ENCODE results near the gene DNAJC10. TPM values are rescaled to one million over a fixed set of nuclear protein-coding genes. Genes with fewer than 3 reads are reported as not detected.

DNAJC10 gene
- total and polyA plus RNA-seq, 10 of the 15 experiments (the other 5 are each of a cell fraction or from before 2014, with no cell fraction given), result 9.1 to 67.9 (median 38.2) TPM

DNA sequence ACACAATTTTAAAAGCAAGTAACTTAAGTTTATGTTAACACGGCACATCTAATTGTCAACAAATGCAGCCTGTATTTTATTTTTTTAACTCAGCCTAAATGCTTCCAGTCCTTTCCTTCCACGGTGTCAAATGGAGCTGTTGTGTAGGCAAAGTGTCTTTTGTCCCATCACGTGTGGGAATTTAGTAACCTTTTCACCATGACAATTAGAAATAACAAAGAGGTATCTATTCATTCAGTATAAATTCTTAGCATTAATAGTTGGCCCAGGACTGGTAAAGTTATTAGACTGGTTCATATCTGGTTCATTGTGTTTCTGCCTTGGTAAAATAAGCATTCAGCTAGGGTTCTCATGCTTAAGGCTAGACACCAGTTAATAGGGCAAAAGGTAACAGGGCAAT lies 102.4 kb downstream of the DNAJC10 start:
- Histone ChIP-seq H3K27ac (ENCODE audit: control insufficient read depth, insufficient read depth) (no peak overlapping the region), H3K9ac (ENCODE audit: control insufficient read depth, insufficient read depth, low read length) (no peak overlapping the region), H3K36me3 (ENCODE audit: control insufficient read depth in 2 of 2, insufficient read depth in 2 of 2, low read length in 1 of 2) (no peaks in the 10 kb centered on the region), H4K20me1 (ENCODE audit: control insufficient read depth, insufficient read depth) (no peaks in the 10 kb centered on the region), H2AFZ (ENCODE audit: control insufficient read depth, low read depth, low read length) (no peak overlapping the region), H3K4me2 (ENCODE audit: control insufficient read depth, insufficient read depth) (no peak overlapping the region), H3K79me2 (ENCODE audit: control insufficient read depth, insufficient read depth, low read length) (no peaks in the 10 kb centered on the region), H3K4me1 (ENCODE audit: control insufficient read depth, insufficient read depth, low read length) (no peaks in the 10 kb centered on the region), H3K4me3 (no peak overlapping the region), H3K27me3 (replicated peaks in 1 of 2; ENCODE audit: control insufficient read depth in 2 of 2, insufficient read depth in 2 of 2, low read length in 1 of 2) (peaks cover 0 to 2% of the 10 kb centered on the region in 2 experiments; a peak in 1 of 4 replicates), H3K9me3 (replicated peaks; ENCODE audit: control insufficient read depth, insufficient read depth, low read length) (no peaks in the 10 kb centered on the region)
- TF ChIP-seq, protein P1, sequence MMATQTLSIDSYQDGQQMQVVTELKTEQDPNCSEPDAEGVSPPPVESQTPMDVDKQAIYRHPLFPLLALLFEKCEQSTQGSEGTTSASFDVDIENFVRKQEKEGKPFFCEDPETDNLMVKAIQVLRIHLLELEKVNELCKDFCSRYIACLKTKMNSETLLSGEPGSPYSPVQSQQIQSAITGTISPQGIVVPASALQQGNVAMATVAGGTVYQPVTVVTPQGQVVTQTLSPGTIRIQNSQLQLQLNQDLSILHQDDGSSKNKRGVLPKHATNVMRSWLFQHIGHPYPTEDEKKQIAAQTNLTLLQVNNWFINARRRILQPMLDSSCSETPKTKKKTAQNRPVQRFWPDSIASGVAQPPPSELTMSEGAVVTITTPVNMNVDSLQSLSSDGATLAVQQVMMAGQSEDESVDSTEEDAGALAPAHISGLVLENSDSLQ (IDR thresholded peaks at IDR 0.05), result no peak
- no peak for TF ChIP-seq RAD21 (IDR thresholded peaks at IDR 0.05; ENCODE audit: insufficient read depth, low read depth, low read length)
- 42% methylated on average over 3 of the region's 3 CpGs for WGBS (ENCODE audit: insufficient coverage, insufficient replicate concordance, low lambda C conversion rate, missing lambda C conversion rate)
- RAD21 ChIA-PET (ENCODE audit: unreplicated experiment), result no interaction called here
- CTCF ChIA-PET, result interaction anchor here (1.4 kb wide), 2 partner anchors 10 to 22 kb away, joined by 3 read pairs; no protein-coding TSS in a partner anchor
- FAIRE-seq, result no peak
- ATAC-seq, result no peak
- SMC1A ChIA-PET (ENCODE audit: uncharacterized antibody, unreplicated experiment), result interaction anchor here (0.6 to 1.1 kb wide), 2 partner anchors 14 to 24 kb away, joined by 3 read pairs; no protein-coding TSS in a partner anchor
- DNase-seq (ENCODE audit: low read depth, low spot score), result no peak
- POLR2A ChIA-PET, result interaction anchor here (0.7 kb wide), 1 partner anchor 13 kb away, joined by 3 read pairs; no protein-coding TSS in a partner anchor
- no TSS peak for BruUV-seq (replicated peaks)
- in situ Hi-C loops (cut with MboI) (no loop called here), intact Hi-C loops (cut with micrococcal nuclease; ENCODE audit: unreplicated experiment) (no loop called here)

DNA sequence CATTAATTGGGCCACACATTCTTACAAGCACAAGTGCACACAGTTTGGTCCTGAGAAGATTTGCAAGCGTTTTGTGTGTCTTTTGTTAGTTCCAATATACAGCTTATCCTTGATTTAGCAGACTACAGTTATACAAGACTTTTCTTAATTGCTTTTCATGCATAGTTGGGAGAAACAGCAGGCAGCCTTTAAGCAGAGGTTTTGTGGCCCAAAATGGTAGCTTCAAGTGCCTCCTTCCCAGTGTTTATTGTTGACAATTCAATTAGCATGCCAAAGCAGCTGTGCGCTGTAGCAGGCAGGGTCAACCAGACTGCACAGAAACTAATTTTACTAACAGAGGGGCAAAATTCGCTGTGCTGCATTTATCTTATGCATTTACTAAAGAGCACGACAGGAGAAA lies 102.9 kb downstream of the DNAJC10 start:
- 36% methylated on average over 4 of the region's 4 CpGs for WGBS (ENCODE audit: insufficient coverage, insufficient replicate concordance, low lambda C conversion rate, missing lambda C conversion rate)
- Histone ChIP-seq H3K4me3 (no peak overlapping the region), H3K9ac (ENCODE audit: control insufficient read depth, insufficient read depth, low read length) (no peak overlapping the region), H3K27me3 (replicated peaks in 1 of 2; ENCODE audit: control insufficient read depth in 2 of 2, insufficient read depth in 2 of 2, low read length in 1 of 2) (peaks cover 0 to 1% of the 10 kb centered on the region in 2 experiments; a peak in 1 of 4 replicates), H4K20me1 (ENCODE audit: control insufficient read depth, insufficient read depth) (no peaks in the 10 kb centered on the region), H3K36me3 (ENCODE audit: control insufficient read depth in 2 of 2, insufficient read depth in 2 of 2, low read length in 1 of 2) (no peaks in the 10 kb centered on the region), H3K27ac (ENCODE audit: control insufficient read depth, insufficient read depth) (no peak overlapping the region), H3K9me3 (replicated peaks; ENCODE audit: control insufficient read depth, insufficient read depth, low read length) (no peaks in the 10 kb centered on the region), H3K4me2 (ENCODE audit: control insufficient read depth, insufficient read depth) (no peak overlapping the region), H2AFZ (ENCODE audit: control insufficient read depth, low read depth, low read length) (no peak overlapping the region), H3K4me1 (ENCODE audit: control insufficient read depth, insufficient read depth, low read length) (no peaks in the 10 kb centered on the region), H3K79me2 (ENCODE audit: control insufficient read depth, insufficient read depth, low read length) (no peaks in the 10 kb centered on the region)
- BruUV-seq (replicated peaks), result no TSS peak
- FAIRE-seq (no peak), DNase-seq (ENCODE audit: low read depth, low spot score) (no peak), ATAC-seq (no peak)
- SMC1A ChIA-PET (ENCODE audit: uncharacterized antibody, unreplicated experiment), result interaction anchor here (0.6 to 1.1 kb wide), 2 partner anchors 14 to 23 kb away, joined by 3 read pairs; no protein-coding TSS in a partner anchor
- CTCF ChIA-PET, result interaction anchor here (0.6 to 1.4 kb wide), 5 partner anchors 10 to 361 kb away, joined by 3 to 4 read pairs (median 3); no protein-coding TSS in a partner anchor
- intact Hi-C loops (cut with micrococcal nuclease; ENCODE audit: unreplicated experiment), result no loop called here
- POLR2A ChIA-PET, result interaction anchor here (0.7 kb wide), 1 partner anchor 14 kb away, joined by 3 read pairs; no protein-coding TSS in a partner anchor
- RAD21 ChIA-PET (ENCODE audit: unreplicated experiment), result no interaction called here
- in situ Hi-C loops (cut with MboI), result no loop called here
- TF ChIP-seq TCF7 (IDR thresholded peaks at IDR 0.05; ENCODE audit: borderline replicate concordance), result no peak
- no peak for TF ChIP-seq TCF3 (IDR thresholded peaks at IDR 0.05; ENCODE audit: borderline replicate concordance, insufficient read depth, low read depth, low read length)
- no peak for TF ChIP-seq MTA2 (IDR thresholded peaks at IDR 0.05; ENCODE audit: low read depth)
- no peak for TF ChIP-seq BACH1 (IDR thresholded peaks at IDR 0.05; ENCODE audit: borderline replicate concordance)
- TF ChIP-seq, protein P2, sequence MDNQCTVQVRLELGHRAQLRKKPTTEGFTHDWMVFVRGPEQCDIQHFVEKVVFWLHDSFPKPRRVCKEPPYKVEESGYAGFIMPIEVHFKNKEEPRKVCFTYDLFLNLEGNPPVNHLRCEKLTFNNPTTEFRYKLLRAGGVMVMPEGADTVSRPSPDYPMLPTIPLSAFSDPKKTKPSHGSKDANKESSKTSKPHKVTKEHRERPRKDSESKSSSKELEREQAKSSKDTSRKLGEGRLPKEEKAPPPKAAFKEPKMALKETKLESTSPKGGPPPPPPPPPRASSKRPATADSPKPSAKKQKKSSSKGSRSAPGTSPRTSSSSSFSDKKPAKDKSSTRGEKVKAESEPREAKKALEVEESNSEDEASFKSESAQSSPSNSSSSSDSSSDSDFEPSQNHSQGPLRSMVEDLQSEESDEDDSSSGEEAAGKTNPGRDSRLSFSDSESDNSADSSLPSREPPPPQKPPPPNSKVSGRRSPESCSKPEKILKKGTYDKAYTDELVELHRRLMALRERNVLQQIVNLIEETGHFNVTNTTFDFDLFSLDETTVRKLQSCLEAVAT (IDR thresholded peaks at IDR 0.05), result no peak
- TF ChIP-seq CREB1 (IDR thresholded peaks at IDR 0.05; ENCODE audit: low read depth), result no peak
- TF ChIP-seq, protein P3, sequence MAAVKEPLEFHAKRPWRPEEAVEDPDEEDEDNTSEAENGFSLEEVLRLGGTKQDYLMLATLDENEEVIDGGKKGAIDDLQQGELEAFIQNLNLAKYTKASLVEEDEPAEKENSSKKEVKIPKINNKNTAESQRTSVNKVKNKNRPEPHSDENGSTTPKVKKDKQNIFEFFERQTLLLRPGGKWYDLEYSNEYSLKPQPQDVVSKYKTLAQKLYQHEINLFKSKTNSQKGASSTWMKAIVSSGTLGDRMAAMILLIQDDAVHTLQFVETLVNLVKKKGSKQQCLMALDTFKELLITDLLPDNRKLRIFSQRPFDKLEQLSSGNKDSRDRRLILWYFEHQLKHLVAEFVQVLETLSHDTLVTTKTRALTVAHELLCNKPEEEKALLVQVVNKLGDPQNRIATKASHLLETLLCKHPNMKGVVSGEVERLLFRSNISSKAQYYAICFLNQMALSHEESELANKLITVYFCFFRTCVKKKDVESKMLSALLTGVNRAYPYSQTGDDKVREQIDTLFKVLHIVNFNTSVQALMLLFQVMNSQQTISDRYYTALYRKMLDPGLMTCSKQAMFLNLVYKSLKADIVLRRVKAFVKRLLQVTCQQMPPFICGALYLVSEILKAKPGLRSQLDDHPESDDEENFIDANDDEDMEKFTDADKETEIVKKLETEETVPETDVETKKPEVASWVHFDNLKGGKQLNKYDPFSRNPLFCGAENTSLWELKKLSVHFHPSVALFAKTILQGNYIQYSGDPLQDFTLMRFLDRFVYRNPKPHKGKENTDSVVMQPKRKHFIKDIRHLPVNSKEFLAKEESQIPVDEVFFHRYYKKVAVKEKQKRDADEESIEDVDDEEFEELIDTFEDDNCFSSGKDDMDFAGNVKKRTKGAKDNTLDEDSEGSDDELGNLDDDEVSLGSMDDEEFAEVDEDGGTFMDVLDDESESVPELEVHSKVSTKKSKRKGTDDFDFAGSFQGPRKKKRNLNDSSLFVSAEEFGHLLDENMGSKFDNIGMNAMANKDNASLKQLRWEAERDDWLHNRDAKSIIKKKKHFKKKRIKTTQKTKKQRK (IDR thresholded peaks at IDR 0.05; ENCODE audit: low read depth, low read length), result no peak
- no peak for TF ChIP-seq NFXL1 (IDR thresholded peaks at IDR 0.05; ENCODE audit: borderline replicate concordance)
- no peak for TF ChIP-seq RBBP5 (conservative IDR thresholded peaks at IDR 0.05)

Measured in GM12878 (cell line).